ENCODE data around the gene SLC20A1.

The SLC20A1 gene

GRCh38 chr2:112646791-112647689, 1.3 kb downstream of the SLC20A1 start:
- Histone ChIP-seq H3K4me3 (ENCODE audit: low read depth, low read length) (peak overlapping the region; percentile 97), H3K27me3 (replicated peaks) (no peaks in the 10 kb centered on the region), H3K36me3 (replicated peaks) (peaks cover 58% of the 10 kb centered on the region), H3K27ac (no peak overlapping the region)
- in situ Hi-C loops (cut with HindIII; ENCODE audit: low pct_ligation_motif_present, low sequenced_read_pairs): no loop called here
- no peak for DNase-seq
- TF ChIP-seq CTCF (IDR thresholded peaks at IDR 0.05; ENCODE audit: low read depth, low read length, missing control alignments): peak; percentile 7

- Histone ChIP-seq H3K36me3 (replicated peaks) (peaks cover 68% of the 10 kb centered on the region), H3K27ac (no peak overlapping the region), H3K4me3 (ENCODE audit: low read depth, low read length) (peak overlapping the region; percentile 97), H3K27me3 (replicated peaks) (no peaks in the 10 kb centered on the region)
- in situ Hi-C loops (cut with HindIII; ENCODE audit: low pct_ligation_motif_present, low sequenced_read_pairs): no loop called here
- no peak for DNase-seq
- TF ChIP-seq CTCF (IDR thresholded peaks at IDR 0.05; ENCODE audit: low read depth, low read length, missing control alignments): no peak
Observed at GRCh38 chr2:112648081-112648480, 2.3 kb downstream of the SLC20A1 start.

GRCh38 chr2:112656679-112657078, 10.9 kb downstream of the SLC20A1 start:
- Histone ChIP-seq H3K4me3 (ENCODE audit: low read depth, low read length) (no peak overlapping the region), H3K36me3 (replicated peaks) (peaks cover 91% of the 10 kb centered on the region), H3K27me3 (replicated peaks) (no peaks in the 10 kb centered on the region), H3K27ac (no peak overlapping the region)
- TF ChIP-seq CTCF (IDR thresholded peaks at IDR 0.05; ENCODE audit: low read depth, low read length, missing control alignments): no peak
- in situ Hi-C loops (cut with HindIII; ENCODE audit: low pct_ligation_motif_present, low sequenced_read_pairs): no loop called here
- DNase-seq: no peak

GRCh38 chr2:112658301-112658700, 12.6 kb downstream of the SLC20A1 start:
- H3K27ac ChIP-seq: no peak overlapping the region
- in situ Hi-C loops (cut with HindIII; ENCODE audit: low pct_ligation_motif_present, low sequenced_read_pairs): no loop called here
- no peak for TF ChIP-seq CTCF (IDR thresholded peaks at IDR 0.05; ENCODE audit: low read depth, low read length, missing control alignments)
- H3K4me3 ChIP-seq (ENCODE audit: low read depth, low read length): no peak overlapping the region
- H3K27me3 ChIP-seq (replicated peaks): no peaks in the 10 kb centered on the region
- no peak for DNase-seq
- peaks cover 91% of the 10 kb centered on the region for H3K36me3 ChIP-seq (replicated peaks)

GRCh38 chr2:112658839-112659667, 13.3 kb downstream of the SLC20A1 start:
- in situ Hi-C loops (cut with HindIII; ENCODE audit: low pct_ligation_motif_present, low sequenced_read_pairs): no loop called here
- no peaks in the 10 kb centered on the region for H3K27me3 ChIP-seq (replicated peaks)
- H3K4me3 ChIP-seq (ENCODE audit: low read depth, low read length): no peak overlapping the region
- DNase-seq: no peak
- TF ChIP-seq CTCF (IDR thresholded peaks at IDR 0.05; ENCODE audit: low read depth, low read length, missing control alignments): peak; percentile 33
- peaks cover 91% of the 10 kb centered on the region for H3K36me3 ChIP-seq (replicated peaks)
- H3K27ac ChIP-seq: no peak overlapping the region
